PC-3 (cell line): ENCODE data around the gene MAP3K5. TPM values are rescaled to one million over a fixed set of nuclear protein-coding genes. Genes with fewer than 3 reads are reported as not detected.
A peak's percentile ranks its signal among the peaks of the same experiment; 100 is the strongest.

Experiments used
- ATAC-seq: fragments of 200-7000 bp; cut with Tn5 transposase; 2 replicates; pipeline ENCODE4 v1.9.1; 2020; ENCODE audit warnings: mild to moderate bottlenecking, moderate library complexity
- BruUV-seq: library from RNA; stranded (reverse); fragments of 400-500 nt; replicated peaks from 2 replicates; lab custom pipeline; 2021; lab: Mats Ljungman, UMichigan
- CTCF ChIA-PET: fragments of 300-600 bp; sonication (Branson Sonifier 250); formaldehyde crosslinking; loops from one replicate; lab custom pipeline; 2022; ENCODE audit warnings: antibody characterized with exemption; lab: Charles Lee
- POLR2A ChIA-PET: fragments of 300-600 bp; sonication (Branson Sonifier 250); formaldehyde crosslinking; loops from one replicate; lab custom pipeline; 2022; ENCODE audit warnings: antibody characterized with exemption; ENCODE audit not compliant: unreplicated experiment; lab: Charles Lee
- DNase-seq: peaks from one replicate; pipeline ENCODE4 v3.0.0-alpha.2; 2015
- H2AFZ ChIP-seq: fragments of 300-600 bp; sonication (generic); 2 replicates; pipeline ENCODE4 v1.6.0; 2016; ENCODE audit warnings: antibody characterized with exemption, low read length
- H3F3A ChIP-seq: fragments of 300-600 bp; sonication (generic); one replicate; pipeline ENCODE4 v1.6.0; 2017; ENCODE audit warnings: antibody characterized with exemption, low read length, control low read depth, mild to moderate bottlenecking; ENCODE audit not compliant: unreplicated experiment
- H3K27ac ChIP-seq: fragments of 300-600 bp; sonication (generic); 2 replicates; pipeline ENCODE4 v1.5.1; 2016; ENCODE audit warnings: mild to moderate bottlenecking, low read length
- H3K27me3 ChIP-seq: fragments of 300-600 bp; sonication (generic); 2 replicates; pipeline ENCODE4 v1.6.1; 2016; ENCODE audit warnings: low read length, mixed read lengths
- H3K36me3 ChIP-seq: fragments of 300-600 bp; sonication (generic); 2 replicates; pipeline ENCODE4 v1.6.1; 2016; ENCODE audit warnings: low read depth, mixed run types, low read length, mixed read lengths
- H3K4me1 ChIP-seq: fragments of 300-600 bp; sonication (generic); 2 replicates; pipeline ENCODE4 v1.5.1; 2016; ENCODE audit warnings: low read length; ENCODE audit not compliant: insufficient read depth
- H3K4me2 ChIP-seq: fragments of 300-600 bp; sonication (generic); 2 replicates; pipeline ENCODE4 v1.6.0; 2016; ENCODE audit warnings: low read length
- H3K4me3 ChIP-seq: fragments of 300-600 bp; sonication (generic); 2 replicates; pipeline ENCODE4 v1.5.1; 2016; ENCODE audit warnings: mild to moderate bottlenecking, low read length, mixed read lengths
- H3K79me2 ChIP-seq: fragments of 300-600 bp; sonication (generic); 2 replicates; pipeline ENCODE4 v1.6.1; 2017; ENCODE audit warnings: low read length, mixed read lengths
- H3K9ac ChIP-seq: fragments of 300-600 bp; sonication (generic); 2 replicates; pipeline ENCODE4 v1.6.0; 2016; ENCODE audit warnings: mild to moderate bottlenecking, low read length
- H3K9me2 ChIP-seq: fragments of 300-600 bp; sonication (generic); replicated peaks from 2 replicates; pipeline ENCODE4 v1.6.1; 2016; ENCODE audit warnings: mixed run types, low read length, mixed read lengths
- H3K9me3 ChIP-seq: fragments of 300-600 bp; sonication (generic); 2 replicates; pipeline ENCODE4 v1.6.1; 2016; ENCODE audit warnings: low read length, mixed read lengths
- H4K20me1 ChIP-seq: fragments of 300-600 bp; sonication (generic); 2 replicates; pipeline ENCODE4 v1.6.1; 2016; ENCODE audit warnings: low read length, mixed read lengths
- CTCF ChIP-seq: fragments of 300-600 bp; sonication (generic); conservative IDR thresholded peaks from 2 replicates; pipeline ENCODE4 v1.5.1; 2017; ENCODE audit warnings: antibody characterized with exemption, low read depth, mild to moderate bottlenecking, low read length
- EZH2 ChIP-seq: fragments of 300-600 bp; sonication (generic); IDR thresholded peaks from one replicate; pipeline ENCODE4 v1.6.1; 2017; ENCODE audit warnings: antibody characterized with exemption, mild to moderate bottlenecking, low read length; ENCODE audit not compliant: unreplicated experiment
- EZH2phosphoT487 ChIP-seq: fragments of 300-600 bp; sonication (generic); IDR thresholded peaks from 2 replicates; pipeline ENCODE4 v1.6.1; 2018; ENCODE audit warnings: mild to moderate bottlenecking, antibody characterized with exemption, low read length, borderline replicate concordance
- intact Hi-C: fragments of 100-400 bp; cut with micrococcal nuclease; formaldehyde crosslinking; loops from 2 replicates; pipeline ENCODE4 v1.9.0; 2023
- total RNA-seq: library from RNA; depleted of rRNA; stranded (reverse); fragments of >200 nt; gene quantifications from 2 replicates; pipeline ENCODE4 v1.2.3, GENCODE V29; 2014

MAP3K5 gene
- total RNA-seq, 1 experiment from 2014 or later, result 4.3 TPM

- H3K9ac ChIP-seq, result no peak overlapping the region
- intact Hi-C loops, result no loop called here
- peak; percentile 27; the same call in 1 of the 2 replicates for ATAC-seq
These were observed 29.0 kb downstream of the MAP3K5 start for GRCh38 chr6:136763255-136763654.

GRCh38 chr6:136762022-136762975, 30.0 kb downstream of the MAP3K5 start:
- Histone ChIP-seq H3K4me3 (no peak overlapping the region), H3K27me3 (no peaks in the 10 kb centered on the region), H3K36me3 (no peaks in the 10 kb centered on the region), H3K4me2 (no peak overlapping the region), H3K9me2 (no peaks in the 10 kb centered on the region), H2AFZ (no peak overlapping the region), H3K79me2 (no peaks in the 10 kb centered on the region), H3K9ac (no peak overlapping the region), H4K20me1 (no peaks in the 10 kb centered on the region), H3K27ac (no peak overlapping the region), H3K9me3 (no peaks in the 10 kb centered on the region), H3F3A (no peaks in the 10 kb centered on the region), H3K4me1 (no peaks in the 10 kb centered on the region)
- intact Hi-C loops, result no loop called here
- ChIA-PET CTCF (no interaction called here), POLR2A (no interaction called here)
- TF ChIP-seq CTCF (no peak), EZH2phosphoT487 (no peak), EZH2 (no peak)
- DNase-seq (no peak), ATAC-seq (peak; percentile 27; the same call in 1 of the 2 replicates)
- no TSS peak for BruUV-seq

More at GRCh38 chr6:136763255-136763654, 29.0 kb downstream of the MAP3K5 start:
- Histone ChIP-seq H2AFZ (no peak overlapping the region), H3K9me2 (no peaks in the 10 kb centered on the region), H4K20me1 (no peaks in the 10 kb centered on the region), H3K4me2 (no peak overlapping the region), H3K79me2 (no peaks in the 10 kb centered on the region), H3K9me3 (no peaks in the 10 kb centered on the region), H3K27me3 (no peaks in the 10 kb centered on the region), H3K4me3 (no peak overlapping the region), H3K4me1 (no peaks in the 10 kb centered on the region), H3K27ac (no peak overlapping the region), H3K36me3 (no peaks in the 10 kb centered on the region), H3F3A (no peaks in the 10 kb centered on the region)
- no TSS peak for BruUV-seq
- CTCF ChIA-PET, result no interaction called here
- POLR2A ChIA-PET, result no interaction called here
- TF ChIP-seq CTCF (no peak), EZH2 (no peak), EZH2phosphoT487 (no peak)
- DNase-seq, result no peak
